HepG2 (cell line): Measurements from ENCODE around the gene TOR1A. TPM values are rescaled to one million over a fixed set of nuclear protein-coding genes. Genes with fewer than 3 reads are reported as not detected.

ENCODE experiments used
- ATF4 ChIP-seq, 2 experiments: fragments of 450-650 bp in 1 of 2; sonication (generic) in 1 of 2; formaldehyde crosslinking; IDR thresholded peaks; 2 replicates each; pipeline versions ENCODE4 v1.5.0 to v1.8.0; 2020 to 2022; ENCODE audit warnings: mild to moderate bottlenecking in 1 of 2, missing genetic modification reagents in 1 of 2
- CBFB ChIP-seq: sonication (generic); formaldehyde crosslinking; IDR thresholded peaks from 2 replicates; pipeline ENCODE4 v1.4.0; 2020; ENCODE audit warnings: missing genetic modification reagents
- CC2D1A ChIP-seq: sonication (generic); formaldehyde crosslinking; IDR thresholded peaks from 2 replicates; pipeline ENCODE4 v1.8.1; 2023; ENCODE audit warnings: mild to moderate bottlenecking, missing genetic modification reagents
- FOSL2 ChIP-seq: sonication (generic); formaldehyde crosslinking; IDR thresholded peaks from 2 replicates; pipeline ENCODE4 v1.4.0; 2020; ENCODE audit warnings: missing genetic modification reagents
- FOXJ3 ChIP-seq: sonication (generic); formaldehyde crosslinking; IDR thresholded peaks from 2 replicates; pipeline ENCODE4 v1.4.0; 2020; ENCODE audit warnings: missing genetic modification reagents, mild to moderate bottlenecking, borderline replicate concordance
- FOXP1 ChIP-seq, 2 experiments: fragments of 450-650 bp in 1 of 2; IDR thresholded peaks; 2 replicates each; pipeline ENCODE4 v1.6.1; 2017 to 2018; ENCODE audit warnings: antibody characterized with exemption in 1 of 2
- HDAC1 ChIP-seq: sonication (generic); formaldehyde crosslinking; IDR thresholded peaks from 2 replicates; pipeline ENCODE4 v1.5.1; 2020; ENCODE audit warnings: mild to moderate bottlenecking, missing genetic modification reagents
- HNF1B ChIP-seq: sonication (generic); formaldehyde crosslinking; IDR thresholded peaks from 2 replicates; pipeline ENCODE4 v1.5.1; 2020; ENCODE audit warnings: mild to moderate bottlenecking, moderate library complexity, missing genetic modification reagents
- HOXA7 ChIP-seq: sonication (generic); formaldehyde crosslinking; IDR thresholded peaks from 2 replicates; pipeline ENCODE4 v1.8.1; 2022; ENCODE audit warnings: mild to moderate bottlenecking, missing genetic modification reagents, moderate library complexity
- KDM2A ChIP-seq: sonication (generic); formaldehyde crosslinking; IDR thresholded peaks from 2 replicates; pipeline ENCODE4 v1.4.0; 2020; ENCODE audit warnings: low read depth, missing genetic modification reagents, borderline replicate concordance
- KDM3A ChIP-seq: IDR thresholded peaks from 2 replicates; pipeline ENCODE4 v1.6.1; 2018; ENCODE audit warnings: low read depth, missing compliant biosample characterization
- KLF9 ChIP-seq: IDR thresholded peaks from 2 replicates; pipeline ENCODE4 v1.6.1; 2016; ENCODE audit warnings: low read depth
- MZF1 ChIP-seq: sonication (generic); formaldehyde crosslinking; IDR thresholded peaks from 2 replicates; pipeline ENCODE4 v1.8.1; 2023; ENCODE audit warnings: mild to moderate bottlenecking, missing genetic modification reagents, borderline replicate concordance
- NR0B2 ChIP-seq: sonication (generic); formaldehyde crosslinking; IDR thresholded peaks from 2 replicates; pipeline ENCODE4 v1.4.0; 2020; ENCODE audit warnings: mild to moderate bottlenecking, missing genetic modification reagents
- PAWR ChIP-seq: sonication (generic); formaldehyde crosslinking; IDR thresholded peaks from 2 replicates; pipeline ENCODE4 v1.4.0; 2020; ENCODE audit warnings: missing genetic modification reagents, mild to moderate bottlenecking, borderline replicate concordance
- PAX8 ChIP-seq: sonication (generic); formaldehyde crosslinking; IDR thresholded peaks from 2 replicates; pipeline ENCODE4 v1.8.0; 2022; ENCODE audit warnings: mild to moderate bottlenecking, missing genetic modification reagents, borderline replicate concordance
- PBX2 ChIP-seq: IDR thresholded peaks from 2 replicates; pipeline ENCODE4 v1.6.1; 2016; ENCODE audit warnings: control low read depth
- RCOR2 ChIP-seq: IDR thresholded peaks from 2 replicates; pipeline ENCODE4 v1.6.1; 2016; ENCODE audit warnings: missing biosample characterization, missing genetic modification reagents
- UBTF ChIP-seq: sonication (generic); formaldehyde crosslinking; IDR thresholded peaks from 2 replicates; pipeline ENCODE4 v1.4.0; 2020; ENCODE audit warnings: mild to moderate bottlenecking, missing genetic modification reagents
- ZFX ChIP-seq: sonication (generic); formaldehyde crosslinking; IDR thresholded peaks from 2 replicates; pipeline ENCODE4 v1.4.0; 2020; ENCODE audit warnings: mild to moderate bottlenecking, low read depth, missing genetic modification reagents, moderate library complexity
- ZNF546 ChIP-seq: sonication (generic); formaldehyde crosslinking; conservative IDR thresholded peaks from 2 replicates; pipeline ENCODE4 v1.8.1; 2023; ENCODE audit warnings: mild to moderate bottlenecking, missing genetic modification reagents
- ZNF83 ChIP-seq: sonication (generic); formaldehyde crosslinking; IDR thresholded peaks from 2 replicates; pipeline ENCODE4 v1.4.0; 2020; ENCODE audit warnings: missing genetic modification reagents, mild to moderate bottlenecking, borderline replicate concordance
- polyA plus RNA-seq, 8 experiments: library from polyadenylated mRNA; depleted of rRNA in 3 of 8; stranded (reverse) in 7 of 8; unstranded in 1 of 8; fragments of >200 nt; fragmentation: Illumina TruSeq in 4 of 8; extraction: Trizol in 4 of 8; gene quantifications; 2 replicates each; pipeline versions ENCODE4 v1.2.1 to v1.2.3, GENCODE V29; 2011 to 2016; ENCODE audit warnings: low read depth in 4 of 8, missing spikeins in 1 of 8, mixed read lengths in 1 of 8; ENCODE audit not compliant: insufficient read depth in 1 of 8
- total RNA-seq, 5 experiments: library from RNA; depleted of rRNA; stranded (reverse); fragments of >200 nt; fragmentation: Illumina TruSeq; extraction: Trizol; gene quantifications; 2 replicates each; pipeline ENCODE4 v1.2.3, GENCODE V29; 2016; ENCODE audit warnings: low read depth in 1 of 5

The TOR1A gene
- total and polyA plus RNA-seq, 2 of the 13 experiments (the other 11 are each of a cell fraction or from before 2014, with no cell fraction given) = 31.6 to 41.4 TPM

GRCh38 chr9:129802833-129803675 is 20.9 kb downstream of the TOR1A start, which contains the start of gene TOR1B (continued):
- TF ChIP-seq PBX2 (CRISPR knock-in tag) (no peak), CBFB (0 out of 2 replicates have a peak, but pooled peaks have one; percentile 22), ZNF83 (CRISPR knock-in tag) (no peak), UBTF (CRISPR knock-in tag) (peak; percentile 92), KDM2A (CRISPR knock-in tag) (peak; percentile 72; the same call in 1 of the 2 replicates), KLF9 (CRISPR knock-in tag) (peak; percentile 78; the same call in 1 of the 2 replicates), HNF1B (CRISPR knock-in tag) (no peak), FOSL2 (CRISPR knock-in tag) (peak; percentile 47; the same call in 1 of the 2 replicates), FOXP1 (IDR thresholded peaks at IDR 0.05) (no peak), FOXP1 (CRISPR knock-in tag; IDR thresholded peaks at IDR 0.05) (no peak), RCOR2 (CRISPR knock-in tag) (no peak; the same call in 1 of the 2 replicates), MZF1 (CRISPR knock-in tag) (no peak), ATF4 (CRISPR knock-in tag; IDR thresholded peaks at IDR 0.05) (no peak), CC2D1A (CRISPR knock-in tag) (no peak), HDAC1 (CRISPR knock-in tag) (peak; percentile 87), FOXJ3 (CRISPR knock-in tag) (no peak), PAWR (no peak), ZFX (CRISPR knock-in tag) (peak; percentile 88), ZNF546 (CRISPR knock-in tag) (peak; percentile 64; the same call in 1 of the 2 replicates), PAX8 (CRISPR knock-in tag) (no peak), NR0B2 (CRISPR knock-in tag) (peak; percentile 60; the same call in 1 of the 2 replicates), HOXA7 (CRISPR knock-in tag) (no peak), KDM3A (CRISPR knock-in tag) (no peak)
